H1 (cell line): ENCODE measurements around the gene SCAPER. TPM values are rescaled to one million over a fixed set of nuclear protein-coding genes. Genes with fewer than 3 reads are reported as not detected.

Experiments used
- CTCF ChIA-PET: fragments of 300-600 bp; sonication (Branson Sonifier 250); formaldehyde crosslinking; loops from one replicate; lab custom pipeline; 2021; ENCODE audit not compliant: partially characterized antibody; lab: Charles Lee
- POLR2A ChIA-PET: fragments of 300-600 bp; sonication (Branson Sonifier 250); formaldehyde crosslinking; loops from one replicate; lab custom pipeline; 2021; ENCODE audit warnings: inconsistent platforms; ENCODE audit not compliant: partially characterized antibody; lab: Charles Lee
- DNase-seq, 2 experiments: peaks; one replicate each; pipeline versions ENCODE4 v3.0.0 to v3.0.0-alpha.2; 2010 to 2022; ENCODE audit warnings: low spot score in 2 of 2, low read depth in 1 of 2, mixed read lengths in 1 of 2
- FAIRE-seq: peaks from 2 replicates; lab custom pipeline; 2011; peaks lifted over from hg19 to GRCh38; lab: Jason Lieb, UNC
- H2AFZ ChIP-seq: 2 replicates; pipeline ENCODE4 v1.8.1; 2012; ENCODE audit warnings: low read length, inconsistent platforms
- H2AK5ac ChIP-seq: 2 replicates; pipeline ENCODE4 v1.6.1; 2013; ENCODE audit warnings: low read depth, low read length
- H2BK120ac ChIP-seq: replicated peaks from 2 replicates; pipeline ENCODE3; 2013; ENCODE audit warnings: low read depth, low read length, inconsistent platforms
- H2BK12ac ChIP-seq: 2 replicates; pipeline ENCODE4 v1.6.1; 2013; ENCODE audit warnings: low read depth, low read length
- H2BK15ac ChIP-seq: 2 replicates; pipeline ENCODE4 v1.6.1; 2013; ENCODE audit warnings: low read length
- H2BK20ac ChIP-seq: 2 replicates; pipeline ENCODE4 v1.6.1; 2013; ENCODE audit warnings: low read length
- H2BK5ac ChIP-seq: 2 replicates; pipeline ENCODE4 v1.6.1; 2013; ENCODE audit warnings: low read depth, low read length
- H3K14ac ChIP-seq: 2 replicates; pipeline ENCODE4 v1.6.1; 2013; ENCODE audit warnings: inconsistent platforms; ENCODE audit not compliant: insufficient read length
- H3K18ac ChIP-seq: 2 replicates; pipeline ENCODE4 v1.6.1; 2013; ENCODE audit warnings: low read length; ENCODE audit errors: extremely low read depth
- H3K23ac ChIP-seq: 2 replicates; pipeline ENCODE4 v1.6.1; 2013; ENCODE audit warnings: inconsistent platforms; ENCODE audit not compliant: insufficient read length
- H3K23me2 ChIP-seq: 2 replicates; pipeline ENCODE4 v1.6.1; 2013; ENCODE audit warnings: low read depth, low read length
- H3K27ac ChIP-seq: 2 replicates; pipeline ENCODE4 v1.6.1; 2011; ENCODE audit warnings: low read depth, low read length, inconsistent platforms
- H3K27me3 ChIP-seq, 4 experiments: replicated peaks in 1 of 4; 1 replicate in 1 of 4; 2 replicates in 3 of 4; pipeline versions ENCODE4 v1.6.1 to v1.8.1; 2011 to 2013; ENCODE audit warnings: low read length in 3 of 4, mild to moderate bottlenecking in 3 of 4, inconsistent platforms in 2 of 4, mixed read lengths in 2 of 4, moderate library complexity in 1 of 4; ENCODE audit not compliant: control insufficient read depth in 3 of 4, insufficient read depth in 3 of 4; ENCODE audit errors: extremely low read depth in 1 of 4
- H3K36me3 ChIP-seq, 4 experiments: 2 replicates each; pipeline versions ENCODE4 v1.6.1 to v1.8.1; 2011 to 2013; ENCODE audit warnings: mild to moderate bottlenecking in 4 of 4, low read length in 3 of 4, moderate library complexity in 2 of 4, control low read depth in 1 of 4, inconsistent platforms in 1 of 4; ENCODE audit not compliant: insufficient read depth in 4 of 4, control insufficient read depth in 2 of 4
- H3K4ac ChIP-seq: replicated peaks from 2 replicates; pipeline ENCODE3; 2013; ENCODE audit warnings: low read length, low read depth, mixed read lengths, inconsistent platforms; ENCODE audit not compliant: insufficient read length
- H3K4me1 ChIP-seq, 4 experiments: replicated peaks in 1 of 4; 1 replicate in 1 of 4; 2 replicates in 3 of 4; pipeline versions ENCODE4 v1.6.1 to v1.8.1; 2011 to 2013; ENCODE audit warnings: low read length in 3 of 4, inconsistent platforms in 2 of 4, mixed read lengths in 1 of 4; ENCODE audit not compliant: insufficient read depth in 4 of 4, control insufficient read depth in 3 of 4
- H3K4me2 ChIP-seq, 2 experiments: 2 replicates each; pipeline versions ENCODE4 v1.6.1 to v1.8.1; 2011 to 2013; ENCODE audit warnings: low read depth in 2 of 2, low read length in 2 of 2, control low read depth in 1 of 2, inconsistent platforms in 1 of 2, mild to moderate bottlenecking in 1 of 2; ENCODE audit not compliant: insufficient read depth in 1 of 2
- H3K4me3 ChIP-seq, 4 experiments: fragments of 200-600, 300-600 bp in 1 of 4; sonication (generic), shearing (Covaris generic), sonication (Bioruptor Twin) in 1 of 4; 2 replicates each; pipeline versions ENCODE4 v1.5.1 to v1.8.1; 2011 to 2016; ENCODE audit warnings: low read length in 4 of 4, low read depth in 3 of 4, control low read depth in 2 of 4, inconsistent platforms in 2 of 4, mild to moderate bottlenecking in 2 of 4, mixed read lengths in 1 of 4, moderate library complexity in 1 of 4; ENCODE audit not compliant: insufficient read depth in 2 of 4; ENCODE audit errors: extremely low read depth in 1 of 4
- H3K56ac ChIP-seq: replicated peaks from 2 replicates; pipeline ENCODE3; 2013; ENCODE audit warnings: low read depth, mild to moderate bottlenecking, mixed read lengths, low read length, inconsistent platforms; ENCODE audit not compliant: insufficient read length
- H3K79me1 ChIP-seq: 2 replicates; pipeline ENCODE4 v1.6.1; 2013; ENCODE audit warnings: low read depth, low read length, control low read depth
- H3K79me2 ChIP-seq, 2 experiments: 2 replicates each; pipeline versions ENCODE4 v1.6.1 to v1.8.1; 2012 to 2013; ENCODE audit warnings: low read length in 2 of 2, mild to moderate bottlenecking in 2 of 2, inconsistent platforms in 1 of 2; ENCODE audit not compliant: insufficient read depth in 2 of 2, control insufficient read depth in 1 of 2
- H3K9ac ChIP-seq, 4 experiments: replicated peaks in 1 of 4; 1 replicate in 1 of 4; 2 replicates in 3 of 4; pipeline versions ENCODE4 v1.6.1 to v1.8.1; 2011 to 2013; ENCODE audit warnings: low read depth in 3 of 4, low read length in 3 of 4, control low read depth in 2 of 4, mild to moderate bottlenecking in 2 of 4, moderate library complexity in 2 of 4, inconsistent platforms in 1 of 4; ENCODE audit errors: extremely low read depth in 1 of 4
- H3K9me3 ChIP-seq, 2 experiments: 2 replicates each; pipeline versions ENCODE4 v1.6.1 to v1.8.1; 2012 to 2013; ENCODE audit warnings: mild to moderate bottlenecking in 2 of 2, moderate library complexity in 2 of 2, control low read depth in 1 of 2, inconsistent platforms in 1 of 2, low read depth in 1 of 2, low read length in 1 of 2, mixed read lengths in 1 of 2; ENCODE audit not compliant: insufficient read depth in 2 of 2
- H4K20me1 ChIP-seq, 2 experiments: replicated peaks in 1 of 2; 2 replicates each; pipeline versions ENCODE3 to v1.8.1; 2011 to 2013; ENCODE audit warnings: inconsistent platforms in 2 of 2, low read length in 2 of 2, mild to moderate bottlenecking in 1 of 2; ENCODE audit not compliant: insufficient read depth in 2 of 2, control insufficient read depth in 1 of 2
- H4K5ac ChIP-seq: 2 replicates; pipeline ENCODE4 v1.6.1; 2013; ENCODE audit warnings: low read length, low read depth, mixed read lengths, inconsistent platforms; ENCODE audit not compliant: insufficient read length
- H4K8ac ChIP-seq: 2 replicates; pipeline ENCODE4 v1.8.0; 2013; ENCODE audit warnings: mild to moderate bottlenecking, moderate library complexity, low read length, inconsistent platforms; ENCODE audit not compliant: insufficient read depth; ENCODE audit errors: extremely low read depth
- H4K91ac ChIP-seq: replicated peaks from 2 replicates; pipeline ENCODE3; 2013; ENCODE audit warnings: low read length, mixed read lengths, inconsistent platforms; ENCODE audit not compliant: insufficient read length
- RBBP5 ChIP-seq: IDR thresholded peaks from 2 replicates; pipeline ENCODE4 v1.7.1; 2012; ENCODE audit warnings: low read depth, mild to moderate bottlenecking, inconsistent platforms, low read length, moderate library complexity, borderline replicate concordance
- TEAD4 ChIP-seq: IDR thresholded peaks from 2 replicates; pipeline ENCODE4 v1.6.1; 2012; ENCODE audit warnings: low read depth, low read length, inconsistent platforms, mixed read lengths
- WGBS, 2 experiments: shearing (Covaris generic) in 1 of 2; methylation state at CpG; one replicate each; pipeline versions ENCODE4 v1.1.6 to v1.1.7; 2013 to 2015; ENCODE audit warnings: low lambda C conversion rate in 2 of 2, mixed read lengths in 2 of 2, inconsistent platforms in 1 of 2, low coverage in 1 of 2, missing lambda C conversion rate in 1 of 2; ENCODE audit not compliant: insufficient replicate concordance in 2 of 2, insufficient coverage in 1 of 2, insufficient read length in 1 of 2; ENCODE audit errors: extremely low coverage in 1 of 2, missing lambda C conversion rate in 1 of 2; 5-methylcytosine and 5-hydroxymethylcytosine counted together
- polyA plus RNA-seq, 7 experiments: library from polyadenylated mRNA; depleted of rRNA in 3 of 7; stranded (reverse) in 5 of 7; unstranded in 2 of 7; fragments of >200 nt in 5 of 7; fragments of 200-250 nt in 2 of 7; gene quantifications; 1 replicate in 5 of 7; 2 replicates in 1 of 7; 4 replicates in 1 of 7; pipeline versions ENCODE4 v1.2.1 to v1.2.3, GENCODE V29; 2011 to 2013; ENCODE audit warnings: missing spikeins in 2 of 7, mixed read lengths in 2 of 7
- total RNA-seq: library from RNA; stranded (reverse); fragmentation: NEBNext Ultra II Directional; extraction: Animal tissue kit (Norgen Biotek cat#: 25700); gene quantifications from 2 replicates; pipeline ENCODE4 v1.2.1, GENCODE V29; 2021

Gene SCAPER
- total and polyA plus RNA-seq, 2 of the 8 experiments (the other 6 are each of a cell fraction or from before 2014, with no cell fraction given) = 1.6 to 6.8 TPM

DNA sequence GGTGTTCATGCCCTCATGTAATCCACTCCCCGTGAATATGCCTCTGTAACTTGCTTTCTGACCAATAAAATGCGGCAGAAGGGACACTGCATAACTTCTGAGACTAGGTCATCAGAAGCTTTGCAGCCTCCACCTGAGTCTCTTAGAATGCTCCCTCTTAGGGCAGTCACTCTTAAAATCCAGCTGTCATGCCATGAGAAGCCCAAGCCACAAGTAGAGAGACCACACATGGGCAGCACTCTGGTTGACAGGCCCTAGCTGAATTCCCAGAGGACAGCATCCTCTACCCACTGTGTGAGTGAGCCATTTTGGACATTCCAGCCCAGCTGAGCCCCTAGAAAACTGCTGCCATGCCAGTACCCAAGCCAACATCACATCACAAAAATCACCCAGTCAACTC is 41.4 kb downstream of the SCAPER start:
- Histone ChIP-seq H4K91ac (no peak overlapping the region), H3K18ac (no peak overlapping the region), H3K4me2 (no peak overlapping the region), H2BK120ac (no peak overlapping the region), H3K23ac (no peak overlapping the region), H3K4me1 (no peaks in the 10 kb centered on the region), H2AFZ (no peak overlapping the region), H3K79me1 (no peaks in the 10 kb centered on the region), H2BK5ac (no peak overlapping the region), H3K27ac (no peak overlapping the region), H3K4me3 (no peak overlapping the region), H3K23me2 (no peaks in the 10 kb centered on the region), H2BK12ac (no peak overlapping the region), H2BK15ac (no peak overlapping the region), H4K20me1 (no peaks in the 10 kb centered on the region)
- WGBS, 2 experiments = 94% methylated on average over 2 of the region's 2 CpGs; no CpG with 5 or more reads in 1 of the 2 experiments
- ChIA-PET CTCF (interaction anchor here (0.7 kb wide), 1 partner anchor 23 kb away, joined by 3 read pairs; no protein-coding TSS in a partner anchor), POLR2A (interaction anchor here (1.7 kb wide), 1 partner anchor 518 kb away, joined by 5 read pairs; no protein-coding TSS in a partner anchor)
- no peak for DNase-seq
- FAIRE-seq = no peak
- no peak for TF ChIP-seq RBBP5
- 0 out of 2 replicates have a peak, but pooled peaks have one; percentile 10 for TF ChIP-seq TEAD4
- TF ChIP-seq, all 59 proteins: peak for 1
- Histone ChIP-seq H3K14ac (no peak overlapping the region), H3K27me3 (no peaks in the 10 kb centered on the region), H3K36me3 (no peaks in the 10 kb centered on the region), H2AK5ac (no peak overlapping the region), H2BK20ac (no peak overlapping the region), H3K56ac (no peak overlapping the region), H4K5ac (no peak overlapping the region), H3K4ac (no peak overlapping the region), H4K8ac (no peak overlapping the region), H3K9ac (no peak overlapping the region), H3K79me2 (no peaks in the 10 kb centered on the region), H3K9me3 (no peaks in the 10 kb centered on the region)
